CD14-positive monocyte (primary cell): ENCODE measurements around the gene HYLS1. TPM values are rescaled to one million over a fixed set of nuclear protein-coding genes. Genes with fewer than 3 reads are reported as not detected.

ENCODE experiments used
- DNase-seq, 3 donors: peaks; one replicate each; pipeline ENCODE4 v3.0.0-alpha.2; 2011 to 2022
- H2AFZ ChIP-seq: 2 replicates; pipeline ENCODE4 v1.6.0; 2012; ENCODE audit warnings: mild to moderate bottlenecking, low read depth, low read length, inconsistent platforms; ENCODE audit not compliant: insufficient read depth, poor library complexity, severe bottlenecking
- H3K27ac ChIP-seq, 2 donors: 1 replicate in 1 of 2; 2 replicates in 1 of 2; pipeline ENCODE4 v1.5.1; 2012 to 2013; ENCODE audit warnings: low read length in 2 of 2, control low read depth in 1 of 2, inconsistent platforms in 1 of 2, low read depth in 1 of 2, mild to moderate bottlenecking in 1 of 2
- H3K27me3 ChIP-seq, 2 donors: one replicate each; pipeline versions ENCODE4 v1.6.0 to v1.6.1; 2011 to 2013; ENCODE audit warnings: low read length in 2 of 2; ENCODE audit not compliant: control insufficient read depth in 2 of 2, insufficient read depth in 2 of 2
- H3K36me3 ChIP-seq, 2 donors: replicated peaks in 1 of 2; 1 replicate in 1 of 2; 2 replicates in 1 of 2; pipeline versions ENCODE4 v1.5.1 to v1.6.1; 2012 to 2013; ENCODE audit warnings: low read length in 2 of 2, control low read depth in 1 of 2, inconsistent platforms in 1 of 2, mild to moderate bottlenecking in 1 of 2; ENCODE audit not compliant: insufficient read depth in 2 of 2, control insufficient read depth in 1 of 2
- H3K4me1 ChIP-seq, 2 donors: 1 replicate in 1 of 2; 2 replicates in 1 of 2; pipeline versions ENCODE4 v1.5.1 to v1.6.1; 2012 to 2013; ENCODE audit warnings: low read length in 2 of 2, control low read depth in 1 of 2, inconsistent platforms in 1 of 2, mild to moderate bottlenecking in 1 of 2, moderate library complexity in 1 of 2; ENCODE audit not compliant: insufficient read depth in 2 of 2, control insufficient read depth in 1 of 2
- H3K4me2 ChIP-seq: replicated peaks from 2 replicates; pipeline ENCODE3; 2012; ENCODE audit warnings: low read length, moderate library complexity, mild to moderate bottlenecking; ENCODE audit not compliant: poor library complexity, severe bottlenecking; ENCODE audit errors: extremely low read depth
- H3K4me3 ChIP-seq, 3 experiments: fragments of 200-600 bp in 1 of 3; sonication (generic) in 1 of 3; replicated peaks in 1 of 3; 1 replicate in 2 of 3; 2 replicates in 1 of 3; pipeline ENCODE4 v1.5.1; 2011 to 2013; ENCODE audit warnings: low read length in 3 of 3, mild to moderate bottlenecking in 3 of 3, control low read depth in 2 of 3, low read depth in 2 of 3, inconsistent platforms in 1 of 3, moderate library complexity in 1 of 3
- H3K79me2 ChIP-seq: 2 replicates; pipeline ENCODE4 v1.6.0; 2012; ENCODE audit warnings: mild to moderate bottlenecking, control low read depth, inconsistent platforms, low read length, moderate library complexity; ENCODE audit not compliant: insufficient read depth
- H3K9ac ChIP-seq: 2 replicates; pipeline ENCODE4 v1.6.0; 2017; ENCODE audit warnings: low read length, mild to moderate bottlenecking; ENCODE audit not compliant: insufficient read depth, poor library complexity, severe bottlenecking
- H3K9me3 ChIP-seq, 2 donors: replicated peaks in 1 of 2; 1 replicate in 1 of 2; 2 replicates in 1 of 2; pipeline versions ENCODE4 v1.5.1 to v1.6.1; 2012 to 2013; ENCODE audit warnings: low read length in 2 of 2, control low read depth in 1 of 2; ENCODE audit not compliant: control insufficient read depth in 1 of 2, insufficient read depth in 1 of 2
- H4K20me1 ChIP-seq: 2 replicates; pipeline ENCODE4 v1.6.0; 2012; ENCODE audit warnings: mild to moderate bottlenecking, low read length, control low read depth, moderate library complexity; ENCODE audit not compliant: insufficient read depth
- H3K27ac Mint-ChIP-seq, 7 donors: one replicate each; pipeline ENCODE4 v1.8.0; 2020; ENCODE audit warnings: mild to moderate bottlenecking in 7 of 7, mixed read lengths in 7 of 7, moderate library complexity in 6 of 7, inconsistent platforms in 2 of 7
- H3K27me3 Mint-ChIP-seq, 3 donors: one replicate each; pipeline ENCODE4 v1.8.0; 2021 to 2022; ENCODE audit warnings: low read depth in 3 of 3, mild to moderate bottlenecking in 3 of 3, mixed read lengths in 3 of 3, moderate library complexity in 3 of 3, inconsistent platforms in 1 of 3
- H3K36me3 Mint-ChIP-seq, 2 donors: one replicate each; pipeline ENCODE4 v1.8.0; 2020; ENCODE audit warnings: mixed read lengths in 2 of 2, inconsistent platforms in 1 of 2, mild to moderate bottlenecking in 1 of 2
- H3K4me1 Mint-ChIP-seq: one replicate; pipeline ENCODE4 v1.8.0; 2020; ENCODE audit warnings: mild to moderate bottlenecking, mixed read lengths
- H3K4me3 Mint-ChIP-seq, 2 donors: one replicate each; pipeline ENCODE4 v1.8.0; 2020; ENCODE audit warnings: mild to moderate bottlenecking in 2 of 2, mixed read lengths in 2 of 2, moderate library complexity in 1 of 2
- H3K9me3 Mint-ChIP-seq, 7 donors: one replicate each; pipeline ENCODE4 v1.8.0; 2020 to 2022; ENCODE audit warnings: mixed read lengths in 7 of 7, mild to moderate bottlenecking in 6 of 7, moderate library complexity in 6 of 7, inconsistent platforms in 2 of 7
- CTCF ChIP-seq: fragments of 200-600 bp; IDR thresholded peaks from one replicate; pipeline ENCODE4 v1.8.0; 2022; ENCODE audit warnings: antibody characterized with exemption, mild to moderate bottlenecking
- WGBS: methylation state at CpG from one replicate; pipeline ENCODE4 v1.1.5; 2013; ENCODE audit warnings: missing lambda C conversion rate; ENCODE audit not compliant: insufficient coverage; 5-methylcytosine and 5-hydroxymethylcytosine counted together
- intact Hi-C, 2 donors: fragments of 100-400 bp; cut with micrococcal nuclease; formaldehyde crosslinking; loops; one replicate each; pipeline versions ENCODE4 v1.15.0 to v1.15.1; 2023
- polyA plus RNA-seq, 3 donors: library from polyadenylated mRNA; depleted of rRNA in 1 of 3; unstranded in 2 of 3; stranded (reverse) in 1 of 3; fragments of 300-500 nt in 2 of 3; fragments of >200 nt in 1 of 3; fragmentation: Illumina TruSeq in 2 of 3; gene quantifications; 1 replicate in 2 of 3; 2 replicates in 1 of 3; pipeline ENCODE4 v1.2.3, GENCODE V29; 2012 to 2021

Gene HYLS1
- polyA plus RNA-seq, 3 donors, result 0.61 to 2.6 (median 2.0) TPM

DNA sequence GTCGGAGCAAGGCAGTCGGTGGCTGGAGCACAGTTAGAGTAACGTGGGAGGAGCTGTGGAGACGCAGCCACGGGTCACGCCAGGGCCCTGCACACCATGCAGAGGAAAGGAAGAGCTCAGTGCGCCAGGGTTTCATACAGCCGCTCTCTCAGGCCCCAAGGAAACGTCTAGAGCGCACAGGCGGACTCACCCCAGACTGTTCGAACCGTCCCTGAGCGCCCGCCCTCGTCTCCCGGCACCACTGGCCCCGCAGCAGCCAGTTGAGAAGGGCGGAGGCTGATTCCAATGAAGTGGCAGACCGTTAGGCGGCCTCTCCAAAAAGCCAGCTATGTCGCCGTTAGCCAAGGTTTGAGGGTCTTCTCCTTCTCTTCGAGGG, 483 bp upstream of the HYLS1 start:
- H3K27me3 ChIP-seq, result no peaks in the 10 kb centered on the region
- peaks cover 5 to 6% of the 10 kb centered on the region in 2 donors for H3K36me3 ChIP-seq
- peak; percentile 11 to 31 (median 12) for DNase-seq
- WGBS, result 30% methylated on average over 20 of the region's 24 CpGs
- Mint-ChIP-seq H3K4me3 (peak overlapping the region; percentile 89 to 90), H3K27ac (peak overlapping the region; percentile 78 to 93 (median 91)), H3K9me3 (peaks cover 0 to 7% (median 0%) of the 10 kb centered on the region in 7 donors), H3K27me3 (peaks cover 4 to 9% (median 5%) of the 10 kb centered on the region in 3 donors), H3K4me1 (peaks cover 32% of the 10 kb centered on the region), H3K36me3 (peaks cover 6 to 10% of the 10 kb centered on the region in 2 donors)
- peak overlapping the region; percentile 83 to 85 for H3K27ac ChIP-seq
- intact Hi-C loops, result loop anchor here in 1 of 2 donors (2.0 to 10.0 kb wide), 2 partner anchors 16 to 292 kb away; partner anchors contain the start of genes PUS3 and STT3A
- peaks cover 17 to 25% of the 10 kb centered on the region in 2 donors for H3K4me1 ChIP-seq
- H3K79me2 ChIP-seq, result peaks cover 31% of the 10 kb centered on the region
- no peaks in the 10 kb centered on the region for H3K9me3 ChIP-seq
- no peaks in the 10 kb centered on the region for H4K20me1 ChIP-seq
- H3K4me2 ChIP-seq, result peak overlapping the region; percentile 79
- peak overlapping the region; percentile 58 to 93 (median 68) for H3K4me3 ChIP-seq
- peak overlapping the region; percentile 97 for H2AFZ ChIP-seq
- no peak for TF ChIP-seq CTCF
- peak overlapping the region; percentile 79 for H3K9ac ChIP-seq

GRCh38 chr11:125890447-125891100, 3.1 kb downstream of the HYLS1 start:
- WGBS, result no CpG with 5 or more reads among the region's 3 CpGs
- Mint-ChIP-seq H3K27ac (no peak overlapping the region), H3K4me1 (peaks cover 32% of the 10 kb centered on the region), H3K4me3 (no peak overlapping the region), H3K27me3 (peaks cover 0 to 5% (median 5%) of the 10 kb centered on the region in 3 donors), H3K9me3 (peaks cover 0 to 7% (median 0%) of the 10 kb centered on the region in 7 donors), H3K36me3 (peaks cover 36 to 41% of the 10 kb centered on the region in 2 donors)
- Histone ChIP-seq H3K9me3 (no peaks in the 10 kb centered on the region), H3K79me2 (peaks cover 50% of the 10 kb centered on the region), H3K27me3 (no peaks in the 10 kb centered on the region), H3K4me2 (no peak overlapping the region), H3K27ac (no peak overlapping the region), H3K4me1 (peaks cover 17 to 25% of the 10 kb centered on the region in 2 donors), H4K20me1 (no peaks in the 10 kb centered on the region), H2AFZ (no peak overlapping the region), H3K9ac (no peak overlapping the region), H3K36me3 (peaks cover 33 to 42% of the 10 kb centered on the region in 2 donors), H3K4me3 (no peak overlapping the region)
- DNase-seq, result no peak
- no peak for TF ChIP-seq CTCF
- intact Hi-C loops, result no loop called here
